Right lobe of liver (tissue), 6 donors: ENCODE results near the gene TK2. TPM values are rescaled to one million over a fixed set of nuclear protein-coding genes. Genes with fewer than 3 reads are reported as not detected.

ENCODE experiments used
- ATAC-seq, 4 donors: fragments of 200-7000 bp; cut with Tn5 transposase; one replicate each; pipeline ENCODE4 v1.9.1; 2020; ENCODE audit warnings: mild to moderate bottlenecking in 4 of 4, moderate library complexity in 4 of 4
- DNase-seq, 3 donors: peaks; one replicate each; pipeline ENCODE4 v3.0.0-alpha.2; 2020
- H3K27ac ChIP-seq, 3 donors: fragments of 200-600 bp; one replicate each; pipeline ENCODE4 v1.8.0; 2022
- H3K27me3 ChIP-seq, 2 donors: fragments of 200-600 bp; one replicate each; pipeline ENCODE4 v1.8.0; 2022
- H3K36me3 ChIP-seq, 4 donors: fragments of 200-600 bp; sonication (generic) in 1 of 4; one replicate each; pipeline versions ENCODE4 v1.5.1 to v1.8.0; 2017 to 2022; ENCODE audit warnings: control low read depth in 1 of 4
- H3K4me1 ChIP-seq, 4 donors: fragments of 200-600 bp; sonication (generic) in 1 of 4; one replicate each; pipeline versions ENCODE4 v1.5.1 to v1.8.0; 2017 to 2022; ENCODE audit warnings: control low read depth in 1 of 4
- H3K4me3 ChIP-seq, 3 donors: fragments of 200-600 bp; one replicate each; pipeline ENCODE4 v1.8.0; 2022
- H3K9me3 ChIP-seq, 4 donors: fragments of 200-600 bp; sonication (generic) in 1 of 4; one replicate each; pipeline versions ENCODE4 v1.5.1 to v1.8.0; 2017 to 2022; ENCODE audit warnings: control low read depth in 1 of 4
- CTCF ChIP-seq, 4 donors: fragments of 200-600 bp in 3 of 4; fragments of 450-650 bp in 1 of 4; IDR thresholded peaks; one replicate each; pipeline versions ENCODE4 v1.5.1 to v1.8.0; 2016 to 2022; ENCODE audit warnings: antibody characterized with exemption in 4 of 4, mild to moderate bottlenecking in 2 of 4
- POLR2A ChIP-seq: fragments of 450-650 bp; IDR thresholded peaks from one replicate; pipeline ENCODE4 v1.6.1; 2017; ENCODE audit warnings: antibody characterized with exemption, mild to moderate bottlenecking
- WGBS: methylation state at CpG from one replicate; pipeline ENCODE4 v1.1.6; 2018; ENCODE audit warnings: low coverage, low lambda C conversion rate; ENCODE audit not compliant: insufficient coverage; ENCODE audit errors: missing lambda C conversion rate; 5-methylcytosine and 5-hydroxymethylcytosine counted together
- intact Hi-C, 2 donors: fragments of 100-400 bp; cut with DNase I; formaldehyde crosslinking; loops; one replicate each; pipeline versions ENCODE4 v1.11.2 to v1.14.1; 2022
- total RNA-seq, 6 experiments: library from RNA; depleted of rRNA in 2 of 6; stranded (reverse); fragments of >200 nt in 2 of 6; fragmentation: NEBNext Ultra II Directional in 3 of 6; extraction: Animal tissue kit (Norgen Biotek cat#: 25700) in 3 of 6; gene quantifications; one replicate each; pipeline versions ENCODE4 v1.1.0 to v1.2.4, GENCODE V29; 2016 to 2023
- donor health status: DM: no; HTN: yes; CAD: no.
- donor health status: DM: no; HTN: no; CAD: no.
- donor health status: DM: no; HTN: no; CAD: no.
- donor health status: DM: no; HTN: yes; CAD: no.
- donor health status: DM: no; HTN: yes; CAD: no.

The TK2 gene
- total RNA-seq, 6 experiments from 2014 or later: 25.8 to 41.7 (median 33.6) TPM

- H3K27ac ChIP-seq: no peak overlapping the region
- no peaks in the 10 kb centered on the region for H3K27me3 ChIP-seq
- TF ChIP-seq POLR2A: no peak
- TF ChIP-seq CTCF (IDR thresholded peaks at IDR 0.05): no peak
- intact Hi-C loops: no loop called here
- H3K4me3 ChIP-seq: no peak overlapping the region
- WGBS: no CpG with 5 or more reads among the region's 3 CpGs
- ATAC-seq (no peak), DNase-seq (no peak)
- H3K9me3 ChIP-seq: no peaks in the 10 kb centered on the region
- H3K4me1 ChIP-seq: no peaks in the 10 kb centered on the region
- H3K36me3 ChIP-seq: peaks cover 0 to 16% (median 4%) of the 10 kb centered on the region in 4 donors
Observed at GRCh38 chr16:66542396-66542795, 7.5 kb downstream of the TK2 start.

- 84% methylated on average over 7 of the region's 18 CpGs for WGBS
- Histone ChIP-seq H3K36me3 (peaks cover 0 to 16% (median 4%) of the 10 kb centered on the region in 4 donors), H3K9me3 (no peaks in the 10 kb centered on the region), H3K4me3 (no peak overlapping the region), H3K27ac (no peak overlapping the region), H3K4me1 (no peaks in the 10 kb centered on the region), H3K27me3 (no peaks in the 10 kb centered on the region)
- intact Hi-C loops: no loop called here
- no peak for DNase-seq
- no peak for ATAC-seq
- TF ChIP-seq CTCF (IDR thresholded peaks at IDR 0.05) (no peak), POLR2A (no peak)
Observed at GRCh38 chr16:66541388-66542355, 8.2 kb downstream of the TK2 start.

- Histone ChIP-seq H3K36me3 (peaks cover 0 to 23% (median 4%) of the 10 kb centered on the region in 4 donors), H3K9me3 (no peaks in the 10 kb centered on the region), H3K4me3 (no peak overlapping the region), H3K4me1 (no peaks in the 10 kb centered on the region), H3K27me3 (no peaks in the 10 kb centered on the region), H3K27ac (no peak overlapping the region)
- peak in 1 of 4 donors; percentile 9 for ATAC-seq
- TF ChIP-seq POLR2A (no peak), CTCF (IDR thresholded peaks at IDR 0.05) (no peak)
- intact Hi-C loops: no loop called here
- WGBS: 90% methylated on average over 2 of the region's 3 CpGs
- DNase-seq: no peak
Observed at GRCh38 chr16:66539623-66540469, 10.1 kb downstream of the TK2 start.

GRCh38 chr16:66538910-66539309 lies 11.0 kb downstream of the TK2 start:
- TF ChIP-seq POLR2A (no peak), CTCF (IDR thresholded peaks at IDR 0.05) (no peak)
- 74% methylated on average over 5 of the region's 5 CpGs for WGBS
- no peak overlapping the region for H3K4me3 ChIP-seq
- intact Hi-C loops: no loop called here
- H3K27ac ChIP-seq: no peak overlapping the region
- H3K36me3 ChIP-seq: peaks cover 0 to 18% (median 4%) of the 10 kb centered on the region in 4 donors
- no peaks in the 10 kb centered on the region for H3K9me3 ChIP-seq
- ATAC-seq (no peak), DNase-seq (no peak)
- H3K27me3 ChIP-seq: no peaks in the 10 kb centered on the region
- H3K4me1 ChIP-seq: no peaks in the 10 kb centered on the region
